Kidney tubule cell (primary cell): ENCODE results near the gene RASGRF1.
"Not testable (repeated sequence)": the region's sequence is repeated elsewhere in the genome, so short reads cannot be mapped to it uniquely, and the experiment has no call there.

Source experiments
- DNase-seq: peaks from one replicate; pipeline ENCODE4 v3.0.0-alpha.2; 2018; ENCODE audit warnings: low spot score

RASGRF1 gene

GRCh38 chr15:79090487-79091203 lies at the start of gene RASGRF1:
TSS of gene RASGRF1 (minus strand) at chr15:79090780. CDS start at chr15:79090498, 282 bp downstream.
- no peak for DNase-seq

GRCh38 chr15:79136434-79137046 lies 46.0 kb upstream of the RASGRF1 start:
- no peak for DNase-seq

GRCh38 chr15:79133309-79133708 lies 42.7 kb upstream of the RASGRF1 start:
- DNase-seq, result no peak

GRCh38 chr15:79132770-79133169 lies 42.2 kb upstream of the RASGRF1 start:
- no peak for DNase-seq

GRCh38 chr15:79132361-79132760 lies 41.8 kb upstream of the RASGRF1 start:
- no peak for DNase-seq

- DNase-seq, result no peak
Observed at GRCh38 chr15:79130535-79131130, 40.1 kb upstream of the RASGRF1 start.

GRCh38 chr15:79129235-79129634 lies 38.7 kb upstream of the RASGRF1 start:
- DNase-seq, result no peak

- DNase-seq, result no peak
Observed at GRCh38 chr15:79128556-79128955, 38.0 kb upstream of the RASGRF1 start.

GRCh38 chr15:79124388-79124787 lies 33.8 kb upstream of the RASGRF1 start:
- DNase-seq, result no peak

- DNase-seq, result no peak
Observed at GRCh38 chr15:79122991-79123390, 32.4 kb upstream of the RASGRF1 start.

- DNase-seq, result no peak
Observed at GRCh38 chr15:79122391-79122790, 31.8 kb upstream of the RASGRF1 start.

- no peak for DNase-seq
Observed at GRCh38 chr15:79121571-79121970, 31.0 kb upstream of the RASGRF1 start.

- DNase-seq, result no peak
Observed at GRCh38 chr15:79117442-79118204, 27.0 kb upstream of the RASGRF1 start.

- no peak for DNase-seq
Observed at GRCh38 chr15:79116771-79117170, 26.2 kb upstream of the RASGRF1 start.

GRCh38 chr15:79115986-79116665 lies 25.5 kb upstream of the RASGRF1 start:
- no peak for DNase-seq

GRCh38 chr15:79113831-79114230 lies 23.3 kb upstream of the RASGRF1 start:
- no peak for DNase-seq

- not testable (repeated sequence) for DNase-seq
Observed at GRCh38 chr15:79111404-79111803, 20.8 kb upstream of the RASGRF1 start.

- DNase-seq, result no peak
Observed at GRCh38 chr15:79105141-79105540, 14.6 kb upstream of the RASGRF1 start.

- no peak for DNase-seq
Observed at GRCh38 chr15:79102595-79102994, 12.0 kb upstream of the RASGRF1 start.

GRCh38 chr15:79101866-79102581 lies 11.4 kb upstream of the RASGRF1 start:
- DNase-seq, result no peak

- DNase-seq, result no peak
Observed at GRCh38 chr15:79099692-79100091, 9.1 kb upstream of the RASGRF1 start.
